NCI-H1048 (cell line): ENCODE results near the gene CARNS1.
"Not testable (repeated sequence)": the region's sequence is repeated elsewhere in the genome, so short reads cannot be mapped to it uniquely, and the experiment has no call there.

Source experiments
- DNase-seq: peaks from one replicate; lab custom pipeline; 2025; lab: John Stamatoyannopoulos, UW

CARNS1 gene

GRCh38 chr11:67409781-67410368 lies 5.6 kb upstream of the CARNS1 start:
- no peak for DNase-seq

GRCh38 chr11:67410369-67410831 lies 5.1 kb upstream of the CARNS1 start:
- DNase-seq: no peak

- DNase-seq: no peak
Observed at GRCh38 chr11:67410984-67411784, 4.3 kb upstream of the CARNS1 start.

GRCh38 chr11:67411785-67412152 lies 3.7 kb upstream of the CARNS1 start:
- DNase-seq: no peak

GRCh38 chr11:67412495-67413179 lies 2.8 kb upstream of the CARNS1 start:
- no peak for DNase-seq

- no peak for DNase-seq
Observed at GRCh38 chr11:67413266-67413849, 2.1 kb upstream of the CARNS1 start.

GRCh38 chr11:67416416-67417335 lies 1.2 kb downstream of the CARNS1 start:
- no peak for DNase-seq

- DNase-seq: no peak
Observed at GRCh38 chr11:67417425-67417824, 1.9 kb downstream of the CARNS1 start.

GRCh38 chr11:67418476-67419281 lies 3.2 kb downstream of the CARNS1 start:
- no peak for DNase-seq

GRCh38 chr11:67419325-67420049 lies 4.0 kb downstream of the CARNS1 start:
- no peak for DNase-seq

GRCh38 chr11:67420147-67420645 lies 4.7 kb downstream of the CARNS1 start:
- DNase-seq: no peak

GRCh38 chr11:67420646-67421429 lies 5.4 kb downstream of the CARNS1 start:
- peak; percentile 78 for DNase-seq

- no peak for DNase-seq
Observed at GRCh38 chr11:67421430-67422031, 6.1 kb downstream of the CARNS1 start.

GRCh38 chr11:67422891-67423290 lies 7.4 kb downstream of the CARNS1 start:
- DNase-seq: no peak

- DNase-seq: no peak
Observed at GRCh38 chr11:67423466-67423865, 8.0 kb downstream of the CARNS1 start.

GRCh38 chr11:67423891-67424613 lies 8.6 kb downstream of the CARNS1 start:
- no peak for DNase-seq

GRCh38 chr11:67427364-67427859 lies 11.9 kb downstream of the CARNS1 start:
- not testable (repeated sequence) for DNase-seq
